GM19099 (cell line): ENCODE measurements around the gene PRKN.

Experiments used
- POLR2A ChIP-seq: IDR thresholded peaks from 3 replicates; pipeline ENCODE4 v1.6.1; 2011; ENCODE audit warnings: low read depth; ENCODE audit not compliant: insufficient read length; ENCODE audit errors: extremely low read depth

PRKN gene

DNA sequence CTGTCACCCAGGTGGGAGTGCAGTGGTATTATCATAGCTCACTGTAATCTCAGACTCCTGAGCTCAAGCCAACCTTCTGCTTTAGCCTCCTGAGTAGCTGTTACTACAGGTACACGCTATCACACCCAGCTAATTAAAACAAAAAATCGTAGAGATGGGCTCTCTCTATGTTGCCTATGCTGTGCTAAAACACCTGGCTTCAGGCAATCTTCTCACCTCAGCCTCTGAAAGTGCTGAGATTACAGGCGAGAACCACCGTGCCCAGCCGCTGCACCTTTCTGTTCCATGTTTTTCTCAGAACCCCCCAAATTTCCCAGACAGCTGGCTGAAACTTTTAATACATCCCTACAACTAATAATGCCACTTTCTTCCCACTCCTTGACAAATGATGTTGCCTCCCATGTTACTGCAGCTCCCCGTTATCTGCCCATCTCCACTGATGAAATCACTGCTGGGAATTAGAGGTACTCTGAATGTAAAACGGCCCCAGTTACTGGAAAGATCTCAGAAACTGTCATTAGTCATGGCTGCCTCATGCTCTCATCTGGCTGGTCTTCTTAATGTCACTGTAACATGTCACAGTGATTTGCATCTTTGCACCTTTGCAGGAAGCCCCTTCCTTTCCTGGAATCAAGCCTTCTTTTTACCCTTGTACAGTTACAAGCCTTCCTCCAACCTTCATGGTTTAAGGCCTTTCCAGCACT lies 697.5 kb downstream of the PRKN start:
- no peak for TF ChIP-seq POLR2A

GRCh38 chr6:162026843-162027242 lies 700.7 kb downstream of the PRKN start:
- no peak for TF ChIP-seq POLR2A

GRCh38 chr6:162026031-162026430 lies 701.5 kb downstream of the PRKN start:
- TF ChIP-seq POLR2A, result no peak

- TF ChIP-seq POLR2A, result no peak
Measured at GRCh38 chr6:162019349-162019748, 708.2 kb downstream of the PRKN start.

- TF ChIP-seq POLR2A, result no peak
Measured at GRCh38 chr6:162017536-162017935, 710.0 kb downstream of the PRKN start.

DNA sequence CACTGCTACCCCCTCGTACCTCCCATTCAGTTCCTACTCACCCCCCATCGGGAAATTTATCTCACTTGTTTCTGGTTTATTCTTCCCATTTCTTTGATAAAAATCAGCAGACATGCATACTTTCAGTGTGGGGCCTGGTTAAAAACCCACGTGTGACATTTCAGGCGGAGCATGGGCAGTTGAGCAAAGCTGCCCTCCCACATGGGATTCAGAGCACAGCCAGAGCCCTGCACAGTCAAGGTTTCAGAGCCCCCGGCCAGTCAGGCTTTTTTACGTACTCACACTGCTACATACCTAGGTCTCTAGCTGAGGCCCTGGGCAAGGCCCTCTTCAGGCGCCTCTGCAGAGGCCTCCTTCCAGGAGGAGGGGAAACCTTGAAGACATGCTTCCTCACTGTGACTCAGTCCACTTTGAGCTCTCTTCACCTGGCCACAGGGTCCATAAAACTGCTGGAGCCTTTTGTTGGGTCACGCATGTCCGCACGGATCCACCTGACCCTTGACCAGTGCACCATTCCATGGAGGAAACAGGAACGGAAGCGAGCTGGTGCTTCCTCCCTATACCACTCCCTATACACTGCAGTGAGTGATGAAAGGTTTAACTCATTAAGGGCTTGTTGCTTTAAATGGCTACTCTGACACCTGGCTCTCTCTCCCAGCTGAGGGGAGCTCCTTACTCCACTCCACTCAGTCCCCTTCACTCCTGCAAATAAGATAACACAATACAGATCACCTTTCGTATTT lies 713.3 kb downstream of the PRKN start:
- TF ChIP-seq POLR2A, result no peak

DNA sequence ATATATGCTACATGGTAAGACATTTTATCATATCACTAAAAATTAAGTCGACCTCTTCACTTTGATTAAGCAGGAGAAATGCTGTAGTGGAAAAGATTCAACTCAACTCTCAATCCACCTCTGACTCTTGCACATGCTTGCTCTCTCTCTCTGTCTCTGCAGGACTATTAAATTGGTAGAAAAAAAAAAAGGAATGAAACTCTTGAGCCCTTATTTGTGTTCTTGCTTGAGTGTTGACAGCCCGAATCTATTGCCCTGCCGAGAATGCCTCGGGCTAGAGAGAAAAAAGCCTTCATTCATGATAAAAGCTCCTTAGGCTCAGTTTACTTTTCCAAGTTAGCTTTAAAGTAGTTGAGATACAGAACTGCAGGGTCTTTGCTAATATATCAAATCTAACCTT lies 722.2 kb downstream of the PRKN start:
- no peak for TF ChIP-seq POLR2A

- no peak for TF ChIP-seq POLR2A
Measured at GRCh38 chr6:161996783-161997182, 730.8 kb downstream of the PRKN start.

- TF ChIP-seq POLR2A, result no peak
Measured at GRCh38 chr6:161985876-161986423, 741.6 kb downstream of the PRKN start.

DNA sequence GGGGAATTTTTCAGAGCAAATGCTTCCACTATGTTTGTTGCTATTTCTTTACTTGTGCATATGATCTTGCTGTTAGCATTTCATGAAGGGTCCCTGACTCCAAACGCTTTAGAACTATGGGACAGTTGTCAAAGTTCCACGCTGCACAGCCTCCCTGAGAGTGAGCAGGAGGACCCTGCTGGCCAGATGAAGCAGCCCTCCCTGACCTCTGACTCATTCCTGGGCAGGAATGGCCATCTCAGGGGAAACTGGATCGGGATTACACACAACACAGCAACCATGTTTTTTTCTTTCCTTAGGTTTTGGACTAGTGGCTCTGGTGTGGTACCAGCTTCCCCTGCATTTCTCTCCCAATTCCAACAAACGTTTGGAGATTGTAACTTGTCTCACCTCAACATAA lies 742.9 kb downstream of the PRKN start:
- TF ChIP-seq POLR2A, result no peak

DNA sequence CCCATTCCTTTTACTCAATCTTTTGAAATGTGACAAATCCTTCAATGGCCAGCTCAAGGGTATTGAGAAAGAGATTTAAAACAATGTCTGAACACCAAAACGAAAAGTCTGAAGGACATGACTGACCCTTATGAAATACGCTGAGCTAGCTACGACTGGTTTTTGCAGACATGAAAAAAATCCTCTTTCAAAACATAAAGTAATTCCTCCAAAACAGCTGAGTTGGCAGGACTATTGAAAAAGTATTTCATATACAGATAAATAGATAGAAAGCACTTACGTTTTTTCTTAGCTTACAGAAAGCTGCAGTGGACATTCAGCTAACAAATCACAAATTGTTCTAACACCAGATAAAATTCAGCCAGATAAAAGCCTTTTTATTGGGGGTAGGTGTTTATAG lies 751.0 kb downstream of the PRKN start:
- TF ChIP-seq POLR2A, result no peak

DNA sequence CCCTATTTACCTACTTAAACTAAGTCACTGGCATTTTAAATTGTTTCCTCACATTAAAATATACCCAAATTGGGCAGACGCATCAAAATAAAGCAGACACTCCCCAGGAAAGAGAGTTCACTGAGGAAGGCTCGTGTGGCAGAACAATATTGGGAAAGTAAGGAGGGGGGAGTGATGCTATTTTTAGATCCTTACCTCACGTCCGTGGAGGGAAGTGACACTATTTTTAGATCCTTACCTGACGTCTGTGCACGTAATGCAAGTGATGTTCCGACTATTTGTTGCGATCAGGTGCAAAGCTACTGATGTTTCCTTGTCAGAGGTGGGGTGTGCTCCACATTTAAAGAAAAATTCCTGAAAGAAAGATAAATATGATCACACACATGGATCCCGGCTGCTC lies 754.5 kb downstream of the PRKN start:
- no peak for TF ChIP-seq POLR2A

- TF ChIP-seq POLR2A, result no peak
Measured at GRCh38 chr6:161971043-161971442, 756.5 kb downstream of the PRKN start.

GRCh38 chr6:161963634-161964234 lies 763.8 kb downstream of the PRKN start:
- TF ChIP-seq POLR2A, result no peak

DNA sequence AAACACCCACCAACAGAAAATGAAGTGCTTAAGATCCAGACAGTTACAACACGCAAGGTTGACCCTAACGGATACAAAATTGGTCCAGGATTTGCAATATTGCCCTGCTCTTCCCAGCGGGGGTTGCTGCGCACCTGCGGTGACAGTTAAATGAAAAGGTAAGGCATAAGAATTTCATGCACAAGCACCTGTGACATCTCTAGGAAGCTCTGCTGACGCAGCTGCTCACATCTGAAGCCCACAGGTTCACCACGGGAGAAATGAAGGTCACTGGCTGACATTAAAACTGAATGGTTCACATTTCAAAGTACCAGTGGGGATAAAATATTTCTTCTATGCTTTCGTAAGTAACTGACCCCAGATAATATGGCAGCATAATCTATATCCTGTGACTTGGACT lies 764.4 kb downstream of the PRKN start:
- no peak for TF ChIP-seq POLR2A

DNA sequence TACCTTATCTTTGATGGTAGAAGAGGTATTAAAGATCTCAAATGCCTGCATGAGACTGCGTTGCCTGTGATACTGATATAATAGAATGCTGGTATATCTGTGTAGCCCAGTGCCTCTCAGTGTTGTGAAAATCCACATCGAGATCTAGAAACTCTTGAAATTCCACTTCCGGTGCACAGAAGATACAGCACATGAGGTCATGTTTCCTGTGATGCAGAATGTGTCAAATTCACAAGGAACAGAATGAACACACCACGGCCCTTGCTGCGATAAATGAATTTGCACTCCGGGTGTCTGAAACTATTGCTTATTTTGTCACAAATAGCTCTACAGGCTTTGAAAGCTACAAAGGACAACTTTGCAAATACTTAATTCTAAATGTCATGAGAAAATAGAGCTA lies 765.8 kb downstream of the PRKN start:
- TF ChIP-seq POLR2A, result no peak
